HepG2 (cell line): Measurements from ENCODE around the gene PTPN12. TPM values are rescaled to one million over a fixed set of nuclear protein-coding genes. Genes with fewer than 3 reads are reported as not detected.

ENCODE experiments used
- BRCA1 ChIP-seq: sonication (generic); formaldehyde crosslinking; IDR thresholded peaks from 2 replicates; pipeline ENCODE4 v1.4.0; 2020; ENCODE audit warnings: missing genetic modification reagents
- CBX5 ChIP-seq: sonication (generic); formaldehyde crosslinking; IDR thresholded peaks from 2 replicates; pipeline ENCODE4 v1.4.0; 2020; ENCODE audit warnings: missing genetic modification reagents, borderline replicate concordance
- CERS6 ChIP-seq: sonication (generic); formaldehyde crosslinking; IDR thresholded peaks from 2 replicates; pipeline ENCODE4 v1.5.0; 2020; ENCODE audit warnings: missing genetic modification reagents
- DMAP1 ChIP-seq: IDR thresholded peaks from 2 replicates; pipeline ENCODE4 v1.6.1; 2016
- FOXO1 ChIP-seq: sonication (generic); formaldehyde crosslinking; IDR thresholded peaks from 2 replicates; pipeline ENCODE4 v1.4.0; 2020; ENCODE audit warnings: missing genetic modification reagents
- GABPA ChIP-seq, 2 experiments: IDR thresholded peaks; 2 replicates each; pipeline ENCODE4 v1.6.1; 2011 to 2016; ENCODE audit warnings: low read depth in 2 of 2, low read length in 1 of 2, missing biosample characterization in 1 of 2, missing genetic modification characterization in 1 of 2
- GFI1 ChIP-seq: sonication (generic); formaldehyde crosslinking; IDR thresholded peaks from 2 replicates; pipeline ENCODE4 v1.5.0; 2020; ENCODE audit warnings: missing genetic modification reagents, mild to moderate bottlenecking, borderline replicate concordance
- KDM5A ChIP-seq: fragments of 200-600 bp; sonication (generic); IDR thresholded peaks from 2 replicates; pipeline ENCODE4 v1.7.0; 2018; ENCODE audit warnings: antibody characterized with exemption, mild to moderate bottlenecking, low read length, borderline replicate concordance
- KLF9 ChIP-seq: IDR thresholded peaks from 2 replicates; pipeline ENCODE4 v1.6.1; 2016; ENCODE audit warnings: low read depth
- NFRKB ChIP-seq: fragments of 450-650 bp; IDR thresholded peaks from 2 replicates; pipeline ENCODE4 v1.6.1; 2017
- PAXIP1 ChIP-seq: sonication (generic); formaldehyde crosslinking; conservative IDR thresholded peaks from 2 replicates; pipeline ENCODE4 v1.4.0; 2020; ENCODE audit warnings: mild to moderate bottlenecking, missing genetic modification reagents, moderate library complexity
- SNAPC5 ChIP-seq: sonication (generic); formaldehyde crosslinking; IDR thresholded peaks from 2 replicates; pipeline ENCODE4 v1.8.1; 2023; ENCODE audit warnings: mild to moderate bottlenecking, missing genetic modification reagents, borderline replicate concordance
- SRSF1 ChIP-seq: fragments of 200-400 bp; formaldehyde crosslinking; optimal IDR thresholded peaks from 2 replicates; pipeline ENCODE3; 2017; ENCODE audit warnings: mild to moderate bottlenecking, low read depth, low read length, moderate library complexity
- SRSF4 ChIP-seq: fragments of 200-400 bp; formaldehyde crosslinking; IDR thresholded peaks from one replicate; pipeline ENCODE4 v1.6.1; 2018; ENCODE audit warnings: mild to moderate bottlenecking, low read depth, low read length, moderate library complexity; ENCODE audit not compliant: poor library complexity, severe bottlenecking
- TAF1 ChIP-seq: sonication (generic); formaldehyde crosslinking; IDR thresholded peaks from 2 replicates; pipeline ENCODE4 v1.4.0; 2020; ENCODE audit warnings: missing genetic modification reagents
- TARDBP ChIP-seq: sonication (generic); formaldehyde crosslinking; IDR thresholded peaks from 2 replicates; pipeline ENCODE4 v1.8.0; 2022; ENCODE audit warnings: mild to moderate bottlenecking, missing genetic modification reagents
- TBX3 ChIP-seq: fragments of 450-650 bp; IDR thresholded peaks from 2 replicates; pipeline ENCODE4 v1.6.1; 2017; ENCODE audit warnings: antibody characterized with exemption, mild to moderate bottlenecking, inconsistent platforms, borderline replicate concordance
- UBTF ChIP-seq: sonication (generic); formaldehyde crosslinking; IDR thresholded peaks from 2 replicates; pipeline ENCODE4 v1.4.0; 2020; ENCODE audit warnings: mild to moderate bottlenecking, missing genetic modification reagents
- ZNF138 ChIP-seq: sonication (generic); formaldehyde crosslinking; IDR thresholded peaks from 2 replicates; pipeline ENCODE4 v1.5.0; 2020; ENCODE audit warnings: mild to moderate bottlenecking, low read depth, missing genetic modification reagents
- ZNF350 ChIP-seq: sonication (generic); formaldehyde crosslinking; IDR thresholded peaks from 2 replicates; pipeline ENCODE4 v1.4.0; 2020; ENCODE audit warnings: mild to moderate bottlenecking, low read depth, missing genetic modification reagents, borderline replicate concordance
- ZNF703 ChIP-seq: sonication (generic); formaldehyde crosslinking; IDR thresholded peaks from 2 replicates; pipeline ENCODE4 v1.5.1; 2020; ENCODE audit warnings: missing genetic modification reagents, mild to moderate bottlenecking, moderate library complexity, borderline replicate concordance
- ZNF761 ChIP-seq: sonication (generic); formaldehyde crosslinking; conservative IDR thresholded peaks from 2 replicates; pipeline ENCODE4 v1.4.0; 2020; ENCODE audit warnings: mild to moderate bottlenecking, missing genetic modification reagents
- ZNF850 ChIP-seq: sonication (generic); formaldehyde crosslinking; conservative IDR thresholded peaks from 2 replicates; pipeline ENCODE4 v1.9.0; 2021; ENCODE audit warnings: mild to moderate bottlenecking, missing genetic modification reagents
- polyA plus RNA-seq, 8 experiments: library from polyadenylated mRNA; depleted of rRNA in 3 of 8; stranded (reverse) in 7 of 8; unstranded in 1 of 8; fragments of >200 nt; fragmentation: Illumina TruSeq in 4 of 8; extraction: Trizol in 4 of 8; gene quantifications; 2 replicates each; pipeline versions ENCODE4 v1.2.1 to v1.2.3, GENCODE V29; 2011 to 2016; ENCODE audit warnings: low read depth in 4 of 8, missing spikeins in 1 of 8, mixed read lengths in 1 of 8; ENCODE audit not compliant: insufficient read depth in 1 of 8
- total RNA-seq, 5 experiments: library from RNA; depleted of rRNA; stranded (reverse); fragments of >200 nt; fragmentation: Illumina TruSeq; extraction: Trizol; gene quantifications; 2 replicates each; pipeline ENCODE4 v1.2.3, GENCODE V29; 2016; ENCODE audit warnings: low read depth in 1 of 5

PTPN12 gene
- total and polyA plus RNA-seq, 2 of the 13 experiments (the other 11 are each of a cell fraction or from before 2014, with no cell fraction given), result 22.9 to 56.8 TPM

- TF ChIP-seq TBX3, result peak; percentile 44; the same call in 1 of the 2 replicates
- no peak for TF ChIP-seq TAF1 (CRISPR knock-in tag)
- TF ChIP-seq FOXO1, result peak; percentile 74
- TF ChIP-seq ZNF703, result no peak
- TF ChIP-seq TARDBP (CRISPR knock-in tag), result peak; percentile 82
- no peak for TF ChIP-seq CERS6 (CRISPR knock-in tag)
- TF ChIP-seq CBX5 (CRISPR knock-in tag), result peak; percentile 63; the same call in 1 of the 2 replicates
- TF ChIP-seq KDM5A, result 0 out of 2 replicates have a peak, but pooled peaks have one; percentile 31
- TF ChIP-seq PAXIP1, result peak; percentile 73
- TF ChIP-seq KLF9, result no peak
- no peak for TF ChIP-seq SRSF4
- no peak for TF ChIP-seq DMAP1 (CRISPR knock-in tag)
- TF ChIP-seq GFI1 (CRISPR knock-in tag), result 0 out of 2 replicates have a peak, but pooled peaks have one; percentile 27
- no peak for TF ChIP-seq ZNF850 (CRISPR knock-in tag)
- no peak for TF ChIP-seq BRCA1
- TF ChIP-seq SRSF1, result no peak
- TF ChIP-seq UBTF (CRISPR knock-in tag), result no peak
- TF ChIP-seq SNAPC5 (CRISPR knock-in tag), result no peak
- TF ChIP-seq ZNF350 (CRISPR knock-in tag), result no peak
- TF ChIP-seq ZNF761, result no peak
- no peak for TF ChIP-seq GABPA (IDR thresholded peaks at IDR 0.05; ENCODE audit: low read depth, low read length)
- TF ChIP-seq GABPA (CRISPR knock-in tag; IDR thresholded peaks at IDR 0.05; ENCODE audit: low read depth), result no peak
- TF ChIP-seq NFRKB, result no peak
- no peak for TF ChIP-seq ZNF138 (CRISPR knock-in tag)
These were observed 38.1 kb downstream of the PTPN12 start (continued) for GRCh38 chr7:77575187-77575586.
